Kidney epithelial cell (primary cell): ENCODE data around the gene NFE2L2. TPM values are rescaled to one million over a fixed set of nuclear protein-coding genes. Genes with fewer than 3 reads are reported as not detected.

ENCODE experiments used
- DNase-seq: peaks from one replicate; pipeline ENCODE4 v3.0.0-alpha.2; 2010; ENCODE audit warnings: low read depth
- H3K27me3 ChIP-seq: 2 replicates; pipeline ENCODE4 v1.6.0; 2011; ENCODE audit warnings: low read length; ENCODE audit not compliant: control insufficient read depth, insufficient read depth
- H3K36me3 ChIP-seq: 2 replicates; pipeline ENCODE4 v1.5.1; 2011; ENCODE audit warnings: low read length; ENCODE audit not compliant: control insufficient read depth, insufficient read depth
- H3K4me3 ChIP-seq: 2 replicates; pipeline ENCODE4 v1.5.1; 2011; ENCODE audit warnings: low read depth, mild to moderate bottlenecking, control low read depth, low read length
- total RNA-seq: library from RNA; depleted of rRNA; stranded (reverse); fragments of >200 nt; gene quantifications from 2 replicates; pipeline ENCODE4 v1.2.3, GENCODE V29; 2015
- TF ChIP-seq, protein P1 (sequence below): IDR thresholded peaks from 2 replicates; pipeline ENCODE4 v1.5.1; 2011; ENCODE audit warnings: mild to moderate bottlenecking, moderate library complexity, low read length, control low read depth, inconsistent platforms; ENCODE audit not compliant: insufficient read depth, poor library complexity, severe bottlenecking

NFE2L2 gene
- total RNA-seq, 1 donor from 2014 or later, result 77.9 TPM

GRCh38 chr2:177242121-177242987 lies 22.2 kb downstream of the NFE2L2 start:
- Histone ChIP-seq H3K4me3 (no peak overlapping the region), H3K36me3 (no peaks in the 10 kb centered on the region), H3K27me3 (no peaks in the 10 kb centered on the region)
- TF ChIP-seq, protein P1, sequence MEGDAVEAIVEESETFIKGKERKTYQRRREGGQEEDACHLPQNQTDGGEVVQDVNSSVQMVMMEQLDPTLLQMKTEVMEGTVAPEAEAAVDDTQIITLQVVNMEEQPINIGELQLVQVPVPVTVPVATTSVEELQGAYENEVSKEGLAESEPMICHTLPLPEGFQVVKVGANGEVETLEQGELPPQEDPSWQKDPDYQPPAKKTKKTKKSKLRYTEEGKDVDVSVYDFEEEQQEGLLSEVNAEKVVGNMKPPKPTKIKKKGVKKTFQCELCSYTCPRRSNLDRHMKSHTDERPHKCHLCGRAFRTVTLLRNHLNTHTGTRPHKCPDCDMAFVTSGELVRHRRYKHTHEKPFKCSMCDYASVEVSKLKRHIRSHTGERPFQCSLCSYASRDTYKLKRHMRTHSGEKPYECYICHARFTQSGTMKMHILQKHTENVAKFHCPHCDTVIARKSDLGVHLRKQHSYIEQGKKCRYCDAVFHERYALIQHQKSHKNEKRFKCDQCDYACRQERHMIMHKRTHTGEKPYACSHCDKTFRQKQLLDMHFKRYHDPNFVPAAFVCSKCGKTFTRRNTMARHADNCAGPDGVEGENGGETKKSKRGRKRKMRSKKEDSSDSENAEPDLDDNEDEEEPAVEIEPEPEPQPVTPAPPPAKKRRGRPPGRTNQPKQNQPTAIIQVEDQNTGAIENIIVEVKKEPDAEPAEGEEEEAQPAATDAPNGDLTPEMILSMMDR, result no peak
- peak; percentile 87 for DNase-seq

GRCh38 chr2:177241711-177242120 lies 22.8 kb downstream of the NFE2L2 start:
- Histone ChIP-seq H3K27me3 (no peaks in the 10 kb centered on the region), H3K36me3 (no peaks in the 10 kb centered on the region), H3K4me3 (no peak overlapping the region)
- TF ChIP-seq, protein P1, result no peak
- no peak for DNase-seq

DNA sequence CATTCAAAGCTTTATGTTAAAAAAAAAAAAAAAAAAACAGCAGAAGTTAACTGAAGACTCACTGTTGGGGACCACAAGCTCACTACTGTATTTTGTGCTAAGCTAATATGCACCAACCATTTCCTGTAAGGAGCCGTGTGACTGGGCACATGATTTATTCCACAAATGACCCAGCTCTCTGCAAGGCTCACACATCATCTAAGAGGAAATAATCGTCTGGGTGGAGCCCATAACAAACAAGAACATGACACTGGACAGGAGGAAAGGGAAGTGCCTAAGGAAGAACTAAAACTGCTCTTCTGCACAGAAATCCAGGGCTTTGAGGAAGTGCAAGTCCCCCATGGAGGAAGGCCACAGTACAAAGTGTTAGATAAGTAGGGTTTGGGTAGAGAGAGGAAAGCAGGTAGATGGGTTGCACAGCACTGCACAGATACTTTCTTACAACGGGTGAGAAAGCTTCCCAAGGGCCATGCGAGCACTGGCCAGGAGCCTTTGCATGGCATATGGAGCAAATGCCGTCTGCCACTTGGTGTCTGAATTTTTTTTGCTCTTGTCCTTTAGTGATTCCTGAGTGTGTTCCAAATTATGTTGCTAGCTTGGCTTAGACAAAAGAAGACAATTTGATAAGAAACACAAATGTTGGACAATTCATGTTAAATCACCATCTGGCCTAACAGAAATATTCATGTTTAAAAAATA lies 24.4 kb downstream of the NFE2L2 start:
- Histone ChIP-seq H3K36me3 (no peaks in the 10 kb centered on the region), H3K4me3 (no peak overlapping the region)

DNA sequence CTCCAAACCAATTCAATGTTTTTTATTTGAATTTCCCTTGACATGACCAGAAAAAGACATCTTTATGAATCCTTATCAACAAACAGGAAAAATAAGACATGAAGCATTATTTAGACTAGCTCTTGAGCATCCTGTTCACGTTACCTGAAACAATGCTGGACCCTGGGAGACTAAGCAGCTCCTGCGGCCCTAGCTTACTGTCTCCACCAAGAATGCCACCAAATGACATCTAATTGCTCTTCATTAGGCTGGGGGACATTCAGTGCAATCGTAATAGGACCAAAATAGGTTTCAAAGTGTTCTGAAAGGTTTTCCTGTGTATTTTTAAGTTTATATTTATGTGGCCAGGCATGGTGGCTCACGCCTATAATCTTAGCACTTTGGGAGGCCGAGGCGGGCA lies 25.5 kb downstream of the NFE2L2 start:
- DNase-seq, result no peak
- TF ChIP-seq, protein P1, result no peak
- H3K4me3 ChIP-seq, result no peak overlapping the region
- H3K27me3 ChIP-seq, result no peaks in the 10 kb centered on the region
- H3K36me3 ChIP-seq, result no peaks in the 10 kb centered on the region

More for the DNA sequence above, 24.4 kb downstream of the NFE2L2 start:
- no peak for DNase-seq
- TF ChIP-seq, protein P1, result no peak
- H3K27me3 ChIP-seq, result no peaks in the 10 kb centered on the region

DNA sequence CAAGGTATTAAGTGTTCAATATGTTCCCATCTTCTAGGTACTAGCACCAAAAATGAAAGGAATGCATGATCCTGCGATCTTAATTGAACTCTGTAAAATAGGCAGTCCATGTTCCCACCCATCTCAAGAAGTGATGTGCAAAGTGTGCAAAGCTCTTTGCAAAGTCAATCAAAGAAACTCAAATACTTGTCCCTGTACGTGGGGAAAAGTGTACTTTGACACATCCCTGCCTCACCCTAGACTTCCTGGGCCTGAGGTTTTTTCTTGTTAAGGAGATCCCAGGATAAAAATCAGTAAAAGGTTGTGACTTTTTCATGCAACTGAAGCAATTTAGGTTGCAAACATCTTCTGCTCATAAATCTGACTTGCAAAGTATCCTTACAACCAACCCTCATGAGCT lies 26.6 kb downstream of the NFE2L2 start:
- no peaks in the 10 kb centered on the region for H3K36me3 ChIP-seq
- H3K4me3 ChIP-seq, result no peak overlapping the region
- TF ChIP-seq, protein P1, result no peak
- H3K27me3 ChIP-seq, result no peaks in the 10 kb centered on the region
- DNase-seq, result no peak
